HG02763 (cell line): ENCODE measurements around the gene ZNF550.
A peak's percentile ranks its signal among the peaks of the same experiment; 100 is the strongest.
"Not testable (repeated sequence)": the region's sequence is repeated elsewhere in the genome, so short reads cannot be mapped to it uniquely, and the experiment has no call there.

Experiments
- ATAC-seq: cut with Tn5 transposase; IDR thresholded peaks from one replicate; pipeline ENCODE4 v1.9.1; 2021; ENCODE audit warnings: mild to moderate bottlenecking, moderate library complexity; ENCODE audit not compliant: unreplicated experiment

The ZNF550 gene

DNA sequence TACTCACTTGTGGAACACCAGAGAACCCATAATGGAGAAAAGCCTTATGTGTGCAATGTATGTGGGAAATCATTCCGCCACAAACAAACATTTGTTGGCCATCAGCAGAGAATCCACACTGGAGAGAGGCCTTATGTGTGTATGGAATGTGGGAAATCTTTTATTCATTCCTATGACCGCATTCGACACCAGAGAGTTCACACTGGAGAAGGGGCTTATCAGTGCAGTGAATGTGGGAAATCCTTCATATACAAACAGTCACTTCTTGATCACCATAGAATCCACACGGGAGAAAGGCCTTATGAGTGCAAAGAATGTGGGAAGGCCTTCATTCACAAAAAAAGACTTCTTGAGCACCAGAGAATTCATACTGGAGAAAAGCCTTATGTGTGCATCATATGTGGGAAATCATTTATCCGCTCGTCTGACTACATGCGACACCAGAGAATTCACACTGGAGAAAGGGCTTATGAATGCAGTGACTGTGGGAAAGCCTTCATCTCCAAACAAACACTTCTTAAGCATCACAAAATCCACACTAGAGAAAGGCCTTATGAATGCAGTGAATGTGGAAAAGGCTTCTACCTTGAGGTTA, 21.6 kb downstream of the ZNF550 start:
- no peak for ATAC-seq

DNA sequence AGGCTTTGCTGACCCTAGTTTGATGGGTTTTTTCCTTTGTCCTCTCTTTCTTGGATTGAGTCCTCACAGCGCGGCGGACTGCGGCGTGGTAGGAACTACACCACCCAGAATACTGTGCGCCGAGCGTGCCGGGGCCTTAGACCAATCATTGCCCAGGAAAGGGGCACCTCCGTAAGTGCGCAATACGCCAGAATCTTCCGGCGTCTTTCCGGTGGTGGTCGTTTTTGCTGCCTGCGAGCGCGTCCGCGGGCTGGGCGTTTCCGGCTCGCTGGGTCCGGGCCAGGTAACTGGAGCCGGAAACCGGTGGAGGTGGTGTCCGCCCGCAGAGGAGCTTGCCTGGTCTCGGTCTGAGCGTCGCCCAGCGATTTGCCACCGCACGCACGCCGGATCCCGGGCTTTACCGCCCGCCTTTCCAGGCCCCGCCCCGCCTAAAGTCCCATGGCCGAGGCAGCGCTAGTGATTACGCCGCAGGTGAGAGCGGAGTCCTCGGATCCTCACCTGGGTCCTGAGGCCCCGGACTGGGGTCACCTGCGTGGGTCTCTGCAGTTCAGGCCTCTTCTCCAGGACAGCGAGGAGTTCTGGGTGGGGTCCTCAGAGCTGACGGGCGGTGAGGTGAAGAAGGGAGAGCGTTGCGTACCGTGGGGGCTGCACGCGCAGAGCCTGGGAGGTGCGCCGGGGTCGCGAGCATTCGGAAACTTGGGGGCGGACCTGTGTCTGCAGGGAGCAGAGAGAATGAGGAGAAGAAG, 32.4 kb downstream of the ZNF550 start, which contains the start of gene ZNF549:
ZNF549 (plus strand) TSS at position 221 of the 746 bp plus-strand sequence; CDS start at position 439, 218 bp downstream.
- peak; percentile 99 for ATAC-seq

DNA sequence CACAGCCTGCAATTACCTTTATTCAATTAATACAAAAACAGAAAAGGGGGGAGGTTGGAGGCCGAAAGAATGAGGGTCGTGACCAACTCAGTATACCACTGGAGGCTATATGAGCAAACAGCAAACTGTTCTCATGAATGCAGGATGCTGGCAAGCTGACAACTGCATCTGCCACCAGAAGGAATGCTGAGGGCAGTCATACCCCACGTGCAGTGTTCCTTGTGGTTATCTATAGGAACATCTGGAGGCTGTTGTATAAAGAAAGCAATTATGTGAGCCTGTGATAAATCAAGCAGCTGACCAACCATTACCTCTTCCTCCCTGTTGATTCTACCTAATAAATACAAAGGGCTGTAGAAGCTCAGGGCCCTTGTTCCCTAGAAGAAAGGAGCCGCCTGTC, 41.6 kb downstream of the ZNF550 start:
- ATAC-seq, result not testable (repeated sequence)

- ATAC-seq, result no peak
Measured at GRCh38 chr19:57515255-57515654, 44.4 kb downstream of the ZNF550 start.

DNA sequence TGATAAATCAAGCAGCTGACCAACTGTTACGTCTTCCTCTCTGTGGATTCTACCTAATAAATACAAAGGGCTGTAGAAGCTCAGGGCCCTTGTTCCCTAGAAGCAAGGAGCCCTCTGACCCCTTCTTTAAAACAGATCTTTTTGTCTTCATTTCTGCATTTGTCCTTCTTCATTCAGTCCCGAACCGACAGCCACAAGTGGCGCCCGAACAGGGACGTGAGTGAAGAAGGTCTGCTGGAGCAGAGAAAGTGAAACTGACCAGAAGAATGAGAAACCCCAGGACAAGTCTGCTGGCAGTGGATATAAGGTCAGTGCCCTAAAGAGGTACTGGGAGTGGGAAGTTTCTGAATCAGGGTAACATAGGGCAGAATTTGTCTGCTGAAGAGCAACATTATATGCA, 46.8 kb downstream of the ZNF550 start:
- no peak for ATAC-seq

GRCh38 chr19:57511484-57511883, 48.2 kb downstream of the ZNF550 start:
- no peak for ATAC-seq

GRCh38 chr19:57506163-57506562, 53.5 kb downstream of the ZNF550 start:
- ATAC-seq, result no peak

GRCh38 chr19:57500400-57500799, 59.3 kb downstream of the ZNF550 start:
- not testable (repeated sequence) for ATAC-seq

DNA sequence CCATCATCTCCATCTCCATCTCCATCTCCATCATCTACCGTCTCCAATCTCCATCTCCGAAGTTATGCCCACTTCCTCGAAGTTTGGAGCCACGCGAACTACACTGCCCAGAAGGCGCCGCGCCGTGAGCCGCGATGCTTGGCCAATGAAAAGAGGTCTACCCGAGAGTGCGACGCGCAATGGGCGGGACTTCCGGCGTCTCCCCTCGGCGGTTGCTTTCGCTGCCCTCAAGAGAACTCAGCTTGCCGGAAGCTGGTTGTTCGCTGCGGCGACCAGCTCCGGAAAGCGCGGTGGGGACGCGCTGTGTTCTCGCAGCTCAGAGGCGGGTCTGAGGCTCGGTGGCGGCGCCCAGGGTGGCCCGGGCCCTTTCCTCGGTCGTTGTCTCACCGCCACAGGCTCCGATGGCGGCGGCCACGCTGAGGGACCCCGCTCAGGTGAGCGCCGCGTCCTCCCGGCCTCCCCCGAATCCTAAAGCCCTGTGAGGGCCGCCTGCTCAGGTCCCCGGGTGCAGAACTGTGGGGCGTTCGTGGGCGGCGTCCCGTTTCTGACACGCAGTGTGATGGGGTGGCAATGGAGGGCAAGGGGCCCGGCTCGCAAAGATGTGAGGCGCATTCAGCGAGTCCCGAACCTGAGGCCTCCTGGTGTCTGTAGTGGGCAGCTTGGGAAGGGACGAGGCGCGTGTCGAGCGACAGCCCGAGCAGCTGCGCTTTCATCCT, 59.8 kb downstream of the ZNF550 start, which contains the start of gene ZNF773:
ZNF773 (plus strand) TSS at position 259 of the 716 bp plus-strand sequence; CDS start at position 402, 143 bp downstream.
- peak; percentile 98 for ATAC-seq

DNA sequence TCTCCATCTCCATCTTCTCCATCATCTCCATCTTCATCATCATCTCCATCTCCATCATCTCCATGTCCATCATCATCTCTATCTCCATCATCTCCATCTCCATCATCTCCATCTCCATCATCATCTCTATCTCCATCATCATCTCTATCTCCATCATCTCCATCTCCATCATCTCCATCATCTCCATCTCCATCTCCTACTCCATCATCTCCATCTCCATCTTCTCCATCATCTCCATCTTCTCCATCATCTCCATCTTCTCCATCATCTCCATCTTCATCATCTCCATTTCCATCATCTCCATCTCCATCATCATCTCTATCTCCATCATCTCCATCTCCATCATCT, 60.4 kb downstream of the ZNF550 start:
- ATAC-seq, result not testable (repeated sequence)

DNA sequence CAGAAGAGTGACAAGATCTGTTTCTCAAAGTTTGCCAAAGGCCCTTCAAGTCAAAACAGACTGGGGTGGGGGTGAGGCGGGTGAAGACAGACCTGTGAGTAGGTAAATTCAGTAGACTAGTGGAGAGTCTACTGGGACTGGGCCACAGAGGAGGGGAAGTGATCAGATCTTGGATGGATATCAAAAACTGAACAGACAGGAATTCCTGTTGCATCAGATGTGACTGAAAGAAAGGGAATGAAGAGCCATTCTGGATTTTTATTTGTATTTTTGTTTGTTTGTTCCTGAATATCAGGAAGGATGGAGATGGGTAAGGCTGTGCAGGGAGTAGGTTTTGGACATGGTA, 71.4 kb downstream of the ZNF550 start:
- not testable (repeated sequence) for ATAC-seq

DNA sequence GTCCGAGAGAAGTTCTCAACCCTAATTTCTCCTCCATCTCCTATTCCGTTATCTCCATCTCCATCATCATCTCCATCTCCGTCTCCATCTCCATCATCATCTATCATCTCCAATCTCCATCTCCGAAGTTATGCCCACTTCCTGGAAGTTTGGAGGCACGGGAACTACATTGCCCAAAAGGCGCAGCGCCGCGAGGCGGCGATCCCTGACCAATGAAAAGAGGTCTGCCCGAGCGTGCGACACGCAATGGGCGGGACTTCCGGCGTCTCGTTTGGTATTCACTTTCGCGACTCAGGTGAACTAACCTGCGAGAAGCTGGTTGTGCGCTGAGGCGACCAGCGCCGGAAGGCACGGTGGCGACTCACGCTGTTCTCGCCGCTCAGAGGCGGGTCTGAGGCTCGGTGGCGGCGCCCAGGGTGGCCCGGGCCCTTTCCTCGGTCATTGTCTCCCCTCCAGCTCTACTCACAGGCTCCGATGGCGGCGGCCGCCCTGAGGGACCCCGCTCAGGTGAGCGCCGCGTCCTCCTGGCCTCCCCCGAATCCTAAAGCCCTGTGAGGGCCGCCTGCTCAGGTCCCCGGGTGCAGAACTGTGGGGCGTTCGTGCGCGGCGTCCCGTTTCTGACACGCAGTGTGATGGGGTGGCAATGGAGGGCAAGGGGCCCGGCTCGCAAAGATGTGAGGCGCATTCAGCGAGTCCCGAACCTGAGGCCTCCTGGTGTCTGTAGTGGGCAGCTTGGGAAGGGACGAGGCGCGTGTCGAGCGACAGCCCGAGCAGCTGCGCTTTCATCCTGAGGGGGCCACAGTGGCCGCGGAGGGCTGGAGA, 72.0 kb downstream of the ZNF550 start, which contains the start of gene ZNF419:
ZNF419 (plus strand) TSS at position 274 of the 822 bp plus-strand sequence; CDS start at position 475, 201 bp downstream.
- peak; percentile 95 for ATAC-seq
